Activated CD4-positive, alpha-beta T cell treated with anti-CD3 and anti-CD28 coated beads, Interleukin-2, amount 50 U/mL, for 24 hours (primary cell): ENCODE data around the gene CTSC.

ENCODE experiments used
- DNase-seq, 2 donors: peaks; one replicate each; pipeline ENCODE4 v3.0.0-alpha.2; 2020; ENCODE audit warnings: low read depth in 1 of 2, low spot score in 1 of 2

The CTSC gene

DNA sequence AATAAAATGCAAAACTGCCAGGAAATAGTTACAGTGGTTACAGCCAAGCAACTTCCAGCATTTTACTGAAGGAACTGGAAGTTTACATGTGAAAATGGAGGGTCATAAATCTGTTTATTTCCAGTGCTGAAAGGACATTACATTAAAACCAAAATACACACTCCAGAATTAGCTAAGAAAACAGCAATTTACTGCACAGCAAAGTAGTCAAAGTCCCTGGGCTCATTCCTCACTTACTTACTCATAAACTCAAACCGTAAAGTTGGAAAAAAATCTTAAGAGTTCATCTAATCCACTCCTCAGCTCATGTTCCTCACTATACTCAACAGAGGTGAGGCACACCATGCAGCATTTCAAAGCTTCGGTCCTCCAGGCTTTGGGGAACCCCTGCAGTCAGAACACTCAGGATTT is 17.4 kb downstream of the CTSC start:
- DNase-seq, result no peak

DNA sequence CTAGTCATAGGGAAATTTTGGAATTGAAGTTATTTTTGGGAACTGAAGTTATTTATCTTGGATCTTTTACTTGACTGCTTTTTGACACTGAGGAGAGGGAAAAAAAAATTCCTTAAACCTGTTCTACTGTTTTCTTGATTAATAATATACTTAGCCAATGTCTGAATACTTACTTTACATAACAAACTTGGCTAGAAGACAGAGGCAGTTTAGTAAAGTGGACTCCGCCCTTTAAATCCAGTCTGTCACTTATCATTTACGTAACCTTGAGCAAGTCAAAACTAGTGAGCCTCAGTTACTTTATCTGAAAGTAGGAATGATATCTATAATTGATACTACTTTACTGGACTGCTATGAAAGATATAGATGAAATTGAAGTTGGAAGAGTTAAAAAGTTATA is 19.5 kb downstream of the CTSC start:
- no peak for DNase-seq

DNA sequence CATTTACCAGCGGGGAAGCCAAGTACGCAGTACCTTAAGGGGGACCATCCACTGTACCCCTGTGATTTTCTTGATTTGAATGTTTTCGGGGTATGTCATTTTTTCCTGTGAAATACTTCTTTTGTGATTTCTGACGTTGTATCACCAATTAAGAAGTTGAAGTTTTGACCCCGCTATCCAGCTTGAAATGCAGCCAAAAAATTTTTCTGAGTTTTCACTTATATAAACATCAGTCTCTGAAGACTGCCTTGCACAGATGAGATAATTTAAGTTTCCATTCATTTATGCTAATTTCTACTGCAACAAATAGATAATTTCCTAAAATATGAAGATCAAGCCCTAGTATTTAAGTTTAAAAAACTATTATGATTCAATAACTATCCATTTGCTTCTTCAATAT is 20.0 kb downstream of the CTSC start:
- DNase-seq, result no peak

DNA sequence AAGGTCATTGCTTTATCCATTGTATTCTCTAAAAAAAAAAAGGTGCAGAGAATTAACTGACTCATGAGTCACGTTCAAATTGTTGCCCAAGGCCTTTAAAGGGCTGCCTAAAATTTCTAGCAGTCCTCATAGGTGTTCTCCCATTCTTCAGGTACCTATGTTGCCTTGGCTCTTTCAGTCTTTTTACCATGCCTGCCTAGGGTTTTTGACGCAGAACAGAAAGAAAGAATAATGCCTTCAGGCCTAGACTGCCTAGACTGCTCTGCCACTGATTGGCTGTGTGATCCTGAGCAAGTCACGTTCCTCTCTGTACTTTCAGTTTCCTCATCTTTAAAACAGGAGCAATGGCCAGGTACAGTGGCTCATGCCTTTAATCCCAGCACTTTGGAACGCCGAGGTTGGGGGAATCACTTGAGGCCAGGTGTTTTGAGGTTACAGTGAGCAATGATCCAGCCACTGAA is 21.5 kb downstream of the CTSC start:
- DNase-seq, result no peak

DNA sequence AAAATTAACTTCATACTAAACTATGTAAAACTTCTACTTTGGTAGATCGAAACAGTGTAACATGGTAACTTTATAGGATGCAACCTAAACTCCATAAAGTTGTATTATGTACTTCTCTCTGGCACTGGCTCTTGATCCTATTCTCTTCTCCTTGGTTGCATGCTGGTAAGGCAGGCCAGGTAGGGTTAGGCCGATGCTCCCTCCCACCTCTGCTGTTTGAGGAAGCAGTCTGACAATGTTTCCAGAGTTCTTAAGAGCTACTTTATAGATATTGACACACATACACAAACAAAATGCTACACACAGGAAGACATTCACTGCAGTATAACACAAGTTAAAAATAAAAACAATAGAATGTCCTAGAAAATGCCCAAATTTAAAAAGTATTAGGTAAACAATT is 22.5 kb downstream of the CTSC start:
- no peak for DNase-seq

DNA sequence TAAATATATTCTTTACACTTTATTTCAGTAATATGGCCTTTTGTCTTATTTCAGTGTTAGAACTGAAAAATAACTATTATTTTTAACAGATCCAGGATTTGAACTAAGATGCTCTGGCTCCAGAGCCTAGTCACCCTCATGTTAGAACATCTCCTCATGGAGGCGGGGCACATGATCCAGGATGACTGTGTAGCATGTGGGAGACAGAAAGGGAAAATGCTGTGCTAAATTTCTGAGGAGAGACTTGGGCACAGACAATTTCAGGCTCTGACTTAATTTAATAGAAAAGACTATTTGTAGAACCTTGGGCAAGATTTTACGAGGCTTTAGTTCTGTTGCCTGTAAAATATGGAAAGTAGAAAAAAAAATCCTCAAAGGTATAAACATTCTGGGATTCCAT is 24.1 kb downstream of the CTSC start:
- DNase-seq, result no peak

DNA sequence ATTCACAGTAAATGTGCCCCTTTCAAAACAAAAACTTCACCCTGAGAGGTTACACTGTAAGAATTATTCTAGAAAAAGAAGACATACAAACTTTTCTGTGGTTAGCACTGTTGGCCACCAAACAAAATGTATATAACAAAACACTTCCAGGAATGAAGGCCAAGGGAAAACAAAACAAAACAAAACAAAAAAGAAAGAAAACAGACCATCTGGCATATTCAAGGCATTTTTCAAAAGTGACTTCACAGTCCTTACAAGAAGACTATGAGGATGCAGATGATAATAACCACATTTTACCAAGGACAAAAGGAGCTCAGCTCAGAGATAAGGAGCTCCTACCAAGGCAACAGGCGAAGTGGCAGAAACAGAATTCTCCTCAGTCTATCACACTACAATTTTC is 24.9 kb downstream of the CTSC start:
- no peak for DNase-seq

DNA sequence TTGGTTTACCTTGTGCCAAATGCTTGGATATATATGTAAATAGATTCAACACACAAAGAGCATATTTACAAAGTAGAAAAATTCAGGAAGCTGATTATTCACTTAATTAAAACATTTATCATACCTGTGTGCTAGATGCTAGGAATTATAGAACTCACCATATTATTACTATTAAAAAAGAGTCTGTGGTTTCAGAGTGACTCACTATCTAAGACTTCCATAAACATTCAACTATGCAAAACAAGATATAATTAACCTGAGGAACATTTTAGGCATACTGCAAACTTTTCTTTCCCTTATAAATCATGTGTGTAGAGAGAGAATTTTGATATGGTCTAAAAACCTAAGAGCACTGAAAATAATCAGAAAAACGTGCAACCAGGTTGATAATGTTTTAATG is 27.3 kb downstream of the CTSC start:
- no peak for DNase-seq

DNA sequence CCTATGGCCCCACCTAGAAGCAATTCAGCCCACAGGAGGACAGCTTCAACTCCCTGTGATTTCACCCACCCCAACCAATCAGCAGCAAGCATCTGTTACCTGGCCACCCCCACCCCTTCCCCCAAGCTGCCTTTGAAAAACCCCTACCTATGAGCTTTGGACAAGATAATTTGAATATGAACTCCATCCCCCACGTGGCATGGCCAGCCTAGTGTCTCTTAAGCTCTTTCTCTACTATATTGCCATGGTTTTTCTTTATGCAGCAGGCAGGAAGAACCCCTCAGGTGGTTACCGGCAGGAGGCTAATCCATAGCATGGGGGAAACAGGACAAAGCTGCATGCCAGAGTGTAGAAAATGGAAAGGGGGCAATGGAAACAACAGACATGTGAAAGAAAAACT is 29.0 kb downstream of the CTSC start:
- no peak for DNase-seq

DNA sequence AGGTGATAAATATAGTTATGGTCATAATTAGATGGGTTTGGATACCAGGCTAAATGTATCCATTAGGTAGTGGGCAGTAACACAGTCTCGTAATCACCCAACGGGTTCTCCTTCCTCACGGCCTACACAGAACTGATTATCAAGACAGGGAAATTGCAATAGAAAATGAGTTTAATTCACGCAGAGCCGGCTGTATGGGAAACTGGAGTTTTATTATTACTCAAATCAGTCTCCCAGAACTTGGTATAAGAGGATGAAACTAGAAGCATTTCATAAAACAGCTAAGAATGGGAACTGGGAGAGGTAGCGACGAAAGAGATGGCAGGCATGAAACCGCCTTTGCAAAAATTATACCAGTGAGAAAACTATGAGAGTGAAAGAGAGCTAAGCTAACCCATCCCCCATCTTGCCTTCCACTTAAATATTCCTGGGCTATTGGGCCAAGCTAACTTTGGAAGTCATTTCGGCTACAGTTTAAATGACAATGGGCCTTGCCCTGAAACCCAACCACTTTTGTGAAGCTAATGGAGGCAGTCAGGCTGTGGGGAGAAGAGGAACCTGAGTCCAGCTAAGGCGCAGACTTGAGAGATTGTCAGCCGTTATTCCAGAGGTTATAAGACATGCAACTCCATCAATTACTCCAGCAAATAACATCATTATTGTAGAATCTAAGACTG is 29.6 kb downstream of the CTSC start:
- no peak for DNase-seq

DNA sequence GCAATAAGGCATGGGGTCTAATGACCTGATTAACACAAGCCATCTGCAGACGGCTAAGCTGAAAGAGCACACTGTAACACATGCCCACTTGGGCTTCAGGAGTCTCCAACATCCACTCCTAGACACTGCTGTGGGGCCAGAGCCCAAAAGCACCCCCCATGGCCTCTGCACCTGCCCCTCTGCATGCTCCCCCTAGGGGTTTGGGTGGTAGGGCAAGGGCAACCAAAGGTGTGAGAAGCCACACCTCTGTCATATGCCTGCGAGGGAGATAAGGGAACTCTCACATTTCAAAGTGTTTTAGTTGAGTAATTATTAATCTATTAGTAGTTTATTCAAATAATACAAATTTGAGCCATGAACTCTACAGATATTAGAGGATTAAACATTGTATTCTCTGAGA is 30.8 kb downstream of the CTSC start:
- DNase-seq, result no peak

DNA sequence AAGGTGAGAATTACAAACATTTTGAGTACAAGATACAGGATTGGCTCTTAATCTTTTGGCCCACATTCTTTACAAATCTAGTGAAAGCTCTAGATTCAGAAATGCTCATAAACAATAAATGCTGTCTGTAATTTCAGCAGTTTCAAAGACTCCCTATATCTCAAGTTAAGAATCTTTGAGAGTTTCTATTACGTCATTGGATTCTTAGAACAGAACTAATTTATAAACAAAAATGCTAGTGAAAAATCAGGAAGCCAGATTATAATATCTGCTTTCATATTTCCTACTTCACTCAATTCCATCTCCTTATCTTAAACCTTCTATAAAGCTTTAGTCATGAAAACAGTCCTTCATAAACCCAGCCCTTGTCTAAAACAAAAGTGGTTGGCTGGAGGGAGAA is 32.1 kb downstream of the CTSC start:
- DNase-seq, result no peak

DNA sequence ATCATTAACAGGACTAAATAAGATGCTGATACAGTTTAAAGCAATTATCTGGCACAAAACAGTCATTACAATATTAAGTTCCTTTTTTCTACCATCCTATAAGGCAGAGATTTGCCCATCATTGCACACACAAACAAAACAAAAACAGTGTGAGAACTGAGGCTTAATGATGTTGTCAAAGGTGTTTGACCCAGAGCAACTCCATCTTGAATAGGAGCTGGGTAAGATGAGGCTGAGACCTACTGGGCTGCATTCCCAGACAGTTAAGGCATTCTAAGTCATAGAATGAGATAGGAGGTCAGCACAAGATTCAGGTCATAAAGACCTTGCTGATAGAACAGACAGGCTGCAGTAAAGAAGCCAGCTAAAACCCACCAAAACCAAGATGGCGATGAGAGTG is 33.2 kb downstream of the CTSC start:
- DNase-seq, result no peak

DNA sequence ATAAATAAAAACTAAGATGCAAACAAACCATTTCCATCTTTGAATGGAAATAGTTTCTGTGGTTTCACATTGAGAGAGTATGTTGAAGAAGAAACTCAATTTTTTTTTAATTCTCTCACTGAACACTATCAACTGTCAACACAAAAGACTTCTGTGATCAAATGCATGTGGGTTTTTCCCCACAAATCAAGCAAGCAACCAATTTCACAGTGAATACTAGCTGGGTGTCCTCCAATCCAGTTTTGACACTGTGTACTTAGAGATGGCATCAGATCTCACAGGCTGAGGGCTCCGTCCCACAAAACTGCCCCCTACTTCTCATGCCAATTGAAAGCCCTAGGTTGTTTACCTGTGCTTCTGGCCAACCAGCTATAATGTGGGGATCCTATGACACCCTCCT is 34.5 kb downstream of the CTSC start:
- DNase-seq, result no peak

DNA sequence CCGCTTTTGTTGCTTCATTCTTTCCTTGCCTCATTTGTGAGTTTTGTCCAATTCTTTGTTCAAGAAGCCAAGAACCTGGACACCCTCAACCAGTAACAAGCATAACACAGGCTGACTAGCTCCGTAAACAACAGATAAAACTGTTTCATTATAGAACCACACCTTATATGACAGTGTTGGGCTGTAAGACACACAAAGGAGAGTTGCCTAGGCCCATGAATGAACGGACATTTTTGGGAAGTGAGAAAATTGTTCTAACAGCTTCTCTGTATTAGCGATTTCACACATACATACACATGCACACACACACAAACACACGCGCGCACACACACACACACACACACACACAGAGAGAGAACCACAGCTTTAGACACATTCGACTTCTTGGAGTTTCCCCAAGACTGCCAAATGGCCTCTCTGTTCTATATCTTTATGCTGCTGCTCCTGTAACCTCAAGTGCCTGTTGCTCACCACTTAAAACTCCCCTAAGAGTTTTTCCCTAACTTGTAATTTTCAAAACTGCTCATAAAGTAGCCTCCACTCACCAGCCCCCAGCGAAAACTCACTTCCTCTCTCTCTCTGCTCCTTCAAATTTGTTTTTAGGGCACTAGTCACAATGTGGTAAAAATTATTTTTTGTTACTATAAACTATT is 35.9 kb downstream of the CTSC start:
- DNase-seq, result no peak

DNA sequence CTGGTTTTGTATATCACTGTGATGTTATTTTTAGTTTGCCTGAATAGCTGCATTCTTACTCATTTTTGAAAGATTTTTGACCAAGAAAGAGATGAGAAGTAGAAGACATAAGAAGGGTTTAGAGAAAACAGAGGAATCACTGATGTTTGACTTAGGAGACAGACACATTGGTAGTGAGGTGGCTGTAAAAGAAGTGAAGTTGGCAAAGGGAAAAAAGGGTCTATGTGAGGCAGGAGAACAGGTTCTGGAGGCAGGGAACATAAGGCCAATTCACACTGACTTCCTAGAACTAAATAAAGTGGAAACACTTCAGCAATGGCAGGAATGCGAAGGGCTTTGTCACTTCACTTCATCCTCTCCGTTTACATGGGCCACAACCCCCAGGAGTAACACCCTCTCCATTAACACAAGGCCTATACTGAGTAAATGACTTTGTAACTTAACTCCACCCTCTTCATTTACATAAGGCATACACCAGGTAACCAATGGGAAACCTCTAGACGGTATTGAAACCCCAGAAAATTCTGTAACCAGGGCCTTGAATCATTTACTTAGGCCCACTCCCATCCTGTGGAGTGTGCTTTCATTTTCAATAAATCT is 36.5 kb downstream of the CTSC start:
- DNase-seq, result no peak

DNA sequence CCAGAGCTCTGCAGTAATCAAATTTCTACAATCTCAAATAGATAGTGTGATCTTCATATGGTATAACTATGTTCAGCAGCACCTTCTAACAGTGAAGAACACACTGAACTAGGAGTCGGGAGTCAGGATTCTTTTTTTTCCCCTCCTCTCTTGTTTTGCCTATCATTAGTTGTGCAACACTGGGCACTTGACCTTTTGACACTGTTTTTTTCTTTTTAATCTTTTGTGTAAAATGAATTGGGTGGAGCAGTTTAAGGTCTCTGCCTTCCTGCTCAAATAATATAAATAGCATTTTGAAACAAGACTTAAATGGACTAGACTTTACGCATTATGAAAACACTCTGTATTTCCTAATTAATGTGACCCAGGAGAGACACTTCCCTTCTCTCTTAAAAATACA is 39.7 kb downstream of the CTSC start:
- no peak for DNase-seq

DNA sequence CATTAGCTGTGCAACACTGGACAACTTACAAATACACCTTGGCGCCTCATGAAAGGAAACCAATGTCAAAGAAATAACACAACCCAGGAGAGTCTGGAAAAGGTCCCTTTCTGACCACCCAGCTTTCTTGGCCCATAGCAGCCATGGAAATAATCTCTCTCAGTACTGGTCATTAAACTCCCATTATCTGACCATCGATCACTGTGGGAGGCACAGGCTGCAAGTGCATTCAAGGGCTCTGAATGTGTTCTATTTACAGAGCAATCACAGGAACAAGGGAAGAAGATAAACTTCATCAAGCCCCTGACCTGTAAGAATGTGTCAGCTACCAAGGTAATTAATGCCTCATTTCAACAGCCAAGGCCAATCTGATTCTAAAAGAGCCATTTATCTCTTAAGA is 40.1 kb downstream of the CTSC start:
- DNase-seq, result no peak

DNA sequence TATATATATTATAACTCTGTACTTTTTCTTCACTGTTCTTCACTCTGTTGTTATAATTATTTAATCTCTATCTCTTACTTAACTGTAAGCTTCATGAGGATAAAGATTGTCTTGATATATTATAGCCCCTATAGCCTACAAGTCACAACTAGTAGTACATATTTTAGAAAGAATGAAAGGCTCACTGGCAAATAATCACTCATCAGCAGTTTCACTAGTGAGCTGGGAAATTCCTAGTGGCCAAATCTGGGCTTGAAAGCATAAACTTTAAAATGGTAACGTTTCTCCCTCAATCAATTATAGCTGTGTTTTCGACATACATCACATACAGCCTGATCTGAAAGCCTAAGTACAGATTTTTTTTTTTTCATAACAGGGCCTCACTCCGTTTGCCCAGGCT is 42.5 kb downstream of the CTSC start:
- no peak for DNase-seq

DNA sequence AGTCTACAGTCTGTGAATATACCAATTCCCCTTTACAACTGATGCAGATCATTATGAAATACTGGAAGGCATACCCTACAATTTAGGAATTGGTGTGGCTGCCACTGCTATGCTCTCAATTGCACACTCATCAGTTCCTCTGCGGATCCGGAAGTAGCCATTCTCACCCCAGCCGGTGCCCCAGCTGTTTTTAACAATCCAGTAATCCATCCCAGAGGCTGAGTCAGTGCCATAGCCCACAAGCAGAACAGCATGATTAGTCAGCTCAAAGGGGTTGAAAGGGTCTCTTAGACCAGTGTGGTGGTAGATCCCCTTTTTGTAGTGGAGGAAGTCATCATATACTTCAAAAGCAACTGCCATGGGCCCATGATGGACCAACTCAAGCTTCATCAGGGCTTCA is 43.6 kb downstream of the CTSC start:
- no peak for DNase-seq

DNA sequence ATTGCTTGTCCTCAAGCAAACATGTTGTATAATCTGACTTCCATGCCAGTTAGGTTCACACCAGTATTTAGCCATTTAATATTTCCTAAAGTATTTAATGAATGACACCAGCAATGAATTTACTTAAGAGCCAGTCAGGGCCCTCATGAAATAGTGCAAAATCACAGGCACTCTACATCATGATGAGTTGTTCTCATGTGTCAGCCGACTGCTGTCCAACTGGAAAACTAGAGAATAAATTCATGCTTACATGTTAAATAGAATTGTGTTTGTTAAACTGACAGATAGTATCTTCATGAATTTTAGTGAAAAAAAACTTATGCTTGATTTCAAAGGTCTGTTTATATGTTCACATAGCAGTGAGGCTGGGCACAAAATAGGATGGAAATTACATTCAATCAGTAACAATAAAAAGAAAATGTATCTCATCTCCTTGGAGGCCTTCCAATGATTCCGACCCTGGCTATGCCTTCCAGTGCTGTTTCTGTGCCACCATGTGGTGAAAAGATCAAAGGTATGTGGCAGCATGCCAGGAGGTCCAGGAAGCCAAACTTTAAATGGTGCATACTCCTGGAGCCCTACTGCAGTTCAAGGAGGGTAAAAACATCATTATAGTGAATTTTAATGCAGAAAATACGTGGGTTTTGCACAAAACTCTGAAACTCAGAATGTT is 45.2 kb downstream of the CTSC start:
- no peak for DNase-seq

DNA sequence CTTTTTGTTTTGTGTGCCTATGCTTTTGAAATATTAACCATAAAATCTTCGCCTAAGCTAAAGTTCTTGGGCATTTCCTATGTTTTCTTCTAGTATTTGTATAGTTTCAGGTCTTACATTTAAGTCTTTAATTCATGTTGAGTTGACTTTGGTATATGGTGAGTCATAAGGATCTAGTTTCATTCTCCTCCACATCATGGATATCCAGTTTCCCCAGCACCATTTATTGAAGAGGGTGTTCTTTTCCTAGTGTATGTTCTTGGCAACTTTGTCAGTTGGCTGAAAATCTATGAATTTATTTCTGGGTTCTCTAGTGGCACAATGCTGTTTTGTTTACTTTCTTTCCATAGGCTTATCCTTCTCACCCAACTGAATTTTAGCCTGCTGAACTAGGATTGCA is 49.0 kb downstream of the CTSC start:
- DNase-seq, result no peak
